ENCODE measurements around the gene DNAJC6. TPM values are rescaled to one million over a fixed set of nuclear protein-coding genes. Genes with fewer than 3 reads are reported as not detected.

Gene DNAJC6
- total RNA-seq, 1 donor from 2014 or later = 21.9 TPM

DNA sequence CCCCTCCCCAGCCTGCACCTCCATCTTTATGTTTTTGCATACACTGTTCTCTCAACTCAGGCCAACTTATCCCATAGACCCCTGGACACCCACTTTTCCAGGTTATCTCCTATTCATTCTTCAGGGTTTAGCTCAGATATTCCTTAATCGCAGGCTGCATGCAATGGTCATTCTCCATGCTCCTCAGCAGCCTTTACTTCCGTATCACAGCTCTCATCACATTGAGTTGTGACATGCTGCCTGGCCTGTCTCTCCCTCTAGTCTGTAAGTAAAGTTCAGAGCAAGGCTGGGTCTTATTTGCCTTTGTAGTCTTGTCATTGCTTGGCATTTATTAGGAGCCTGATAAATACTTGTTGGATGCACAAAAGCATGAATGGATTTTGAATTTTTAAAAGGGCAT lies 6.9 kb downstream of the DNAJC6 start:
- Histone ChIP-seq H3K9ac (no peak overlapping the region), H3K79me2 (ENCODE audit: low read depth) (no peaks in the 10 kb centered on the region), H3K27ac (no peak overlapping the region), H4K20me1 (ENCODE audit: low read depth) (no peaks in the 10 kb centered on the region), H2AFZ (replicated peaks) (no peak overlapping the region), H3K36me3 (no peaks in the 10 kb centered on the region), H3K27me3 (no peaks in the 10 kb centered on the region), H3F3A (ENCODE audit: low read depth) (no peaks in the 10 kb centered on the region), H3K9me3 (ENCODE audit: low read depth) (no peaks in the 10 kb centered on the region), H3K4me1 (no peaks in the 10 kb centered on the region), H3K4me3 (no peak overlapping the region), H3K4me2 (no peak overlapping the region)
- no peak for DNase-seq (ENCODE audit: low spot score)
- no peaks in the 10 kb centered on the region for H3K36me3 Mint-ChIP-seq
- TF ChIP-seq, protein P1, sequence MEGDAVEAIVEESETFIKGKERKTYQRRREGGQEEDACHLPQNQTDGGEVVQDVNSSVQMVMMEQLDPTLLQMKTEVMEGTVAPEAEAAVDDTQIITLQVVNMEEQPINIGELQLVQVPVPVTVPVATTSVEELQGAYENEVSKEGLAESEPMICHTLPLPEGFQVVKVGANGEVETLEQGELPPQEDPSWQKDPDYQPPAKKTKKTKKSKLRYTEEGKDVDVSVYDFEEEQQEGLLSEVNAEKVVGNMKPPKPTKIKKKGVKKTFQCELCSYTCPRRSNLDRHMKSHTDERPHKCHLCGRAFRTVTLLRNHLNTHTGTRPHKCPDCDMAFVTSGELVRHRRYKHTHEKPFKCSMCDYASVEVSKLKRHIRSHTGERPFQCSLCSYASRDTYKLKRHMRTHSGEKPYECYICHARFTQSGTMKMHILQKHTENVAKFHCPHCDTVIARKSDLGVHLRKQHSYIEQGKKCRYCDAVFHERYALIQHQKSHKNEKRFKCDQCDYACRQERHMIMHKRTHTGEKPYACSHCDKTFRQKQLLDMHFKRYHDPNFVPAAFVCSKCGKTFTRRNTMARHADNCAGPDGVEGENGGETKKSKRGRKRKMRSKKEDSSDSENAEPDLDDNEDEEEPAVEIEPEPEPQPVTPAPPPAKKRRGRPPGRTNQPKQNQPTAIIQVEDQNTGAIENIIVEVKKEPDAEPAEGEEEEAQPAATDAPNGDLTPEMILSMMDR (IDR thresholded peaks at IDR 0.05) = no peak
- no peak for TF ChIP-seq EZH2 (IDR thresholded peaks at IDR 0.05)
- no peak for TF ChIP-seq EZH2phosphoT487 (IDR thresholded peaks at IDR 0.05)
- no peak overlapping the region for H3K27ac Mint-ChIP-seq
- no peak overlapping the region for H3K4me3 Mint-ChIP-seq
- H3K9me3 Mint-ChIP-seq = no peaks in the 10 kb centered on the region
- H3K4me1 Mint-ChIP-seq = no peaks in the 10 kb centered on the region
- H3K27me3 Mint-ChIP-seq (ENCODE audit: insufficient read depth, low read depth) = no peaks in the 10 kb centered on the region

DNA sequence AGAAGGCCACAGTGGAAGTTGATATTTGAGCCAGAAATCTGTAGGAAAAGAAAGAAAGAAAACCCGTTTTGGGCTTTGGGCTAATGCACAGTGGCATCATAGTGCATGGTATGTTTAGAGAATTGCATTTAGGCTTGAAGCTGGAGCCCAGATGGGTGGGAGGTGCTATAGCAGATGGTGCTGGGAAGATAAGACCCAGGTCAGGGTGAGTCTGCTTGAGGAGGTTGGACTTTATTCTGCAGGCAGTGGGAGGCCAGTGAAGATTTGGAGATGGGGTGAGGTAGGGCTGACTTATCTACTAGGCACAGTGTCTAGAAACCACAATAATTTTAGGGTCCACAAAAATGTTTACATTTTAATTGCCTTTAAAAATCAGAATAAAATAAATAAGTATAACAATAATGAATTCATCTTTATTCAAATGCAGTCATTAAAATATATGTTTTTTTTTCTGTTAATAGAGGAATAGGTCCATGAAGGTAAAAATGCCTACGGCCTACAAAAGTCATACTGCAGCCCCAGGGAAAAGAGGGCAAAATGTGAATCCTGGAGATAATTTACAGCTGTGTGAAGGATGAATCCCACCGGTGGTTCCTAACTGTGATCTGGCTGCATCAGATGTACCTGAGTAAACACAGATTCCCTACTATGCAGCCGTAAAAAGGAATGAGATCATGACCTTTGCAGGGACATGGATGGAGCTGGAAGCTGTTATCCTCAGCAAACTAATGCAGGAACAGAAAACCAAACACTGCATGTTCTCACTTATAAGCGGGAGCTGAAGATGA lies 8.7 kb downstream of the DNAJC6 start:
- H3K4me1 Mint-ChIP-seq = no peaks in the 10 kb centered on the region
- Histone ChIP-seq H3K27me3 (no peaks in the 10 kb centered on the region), H3F3A (ENCODE audit: low read depth) (no peaks in the 10 kb centered on the region), H3K4me1 (no peaks in the 10 kb centered on the region), H3K36me3 (no peaks in the 10 kb centered on the region), H3K9ac (no peak overlapping the region), H2AFZ (replicated peaks) (no peak overlapping the region), H3K79me2 (ENCODE audit: low read depth) (no peaks in the 10 kb centered on the region), H3K4me2 (no peak overlapping the region), H3K4me3 (no peak overlapping the region), H3K9me3 (ENCODE audit: low read depth) (no peaks in the 10 kb centered on the region), H3K27ac (no peak overlapping the region), H4K20me1 (ENCODE audit: low read depth) (no peaks in the 10 kb centered on the region)
- no peak for TF ChIP-seq EZH2 (IDR thresholded peaks at IDR 0.05)
- no peak for TF ChIP-seq EZH2phosphoT487 (IDR thresholded peaks at IDR 0.05)
- TF ChIP-seq, protein P1 (IDR thresholded peaks at IDR 0.05) = no peak
- no peaks in the 10 kb centered on the region for H3K36me3 Mint-ChIP-seq
- no peak overlapping the region for H3K4me3 Mint-ChIP-seq
- no peaks in the 10 kb centered on the region for H3K9me3 Mint-ChIP-seq
- no peak for DNase-seq (ENCODE audit: low spot score)
- H3K27ac Mint-ChIP-seq = no peak overlapping the region
- H3K27me3 Mint-ChIP-seq (ENCODE audit: insufficient read depth, low read depth) = no peaks in the 10 kb centered on the region

DNA sequence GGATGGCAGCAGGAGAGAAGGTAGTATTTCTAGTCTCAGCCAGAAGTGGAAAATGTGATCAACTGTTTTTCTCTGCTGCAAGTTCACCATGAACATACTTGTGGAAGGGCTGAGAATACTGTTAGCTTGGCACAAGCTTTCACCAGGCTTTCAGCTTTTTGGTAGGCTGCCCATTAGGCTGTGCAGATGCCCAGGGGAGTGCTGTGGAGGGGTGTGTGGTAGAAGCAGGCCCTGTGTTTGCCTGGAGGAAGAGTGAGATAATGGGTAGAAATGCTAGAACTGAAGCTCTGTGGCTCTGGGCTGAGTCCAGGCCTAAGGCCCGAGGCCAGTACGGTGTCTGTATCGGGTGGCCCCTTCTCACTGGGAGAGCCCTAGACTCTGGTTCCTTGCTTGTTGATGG lies 9.8 kb downstream of the DNAJC6 start:
- Mint-ChIP-seq H3K27ac (no peak overlapping the region), H3K9me3 (no peaks in the 10 kb centered on the region), H3K4me3 (no peak overlapping the region), H3K36me3 (no peaks in the 10 kb centered on the region), H3K27me3 (ENCODE audit: insufficient read depth, low read depth) (no peaks in the 10 kb centered on the region), H3K4me1 (no peaks in the 10 kb centered on the region)
- TF ChIP-seq, protein P1 (IDR thresholded peaks at IDR 0.05) = no peak
- TF ChIP-seq EZH2 (IDR thresholded peaks at IDR 0.05) = no peak
- TF ChIP-seq EZH2phosphoT487 (IDR thresholded peaks at IDR 0.05) = no peak
- no peak overlapping the region for H3K9ac ChIP-seq
- H3F3A ChIP-seq (ENCODE audit: low read depth) = no peaks in the 10 kb centered on the region
- no peaks in the 10 kb centered on the region for H3K36me3 ChIP-seq
- H3K4me1 ChIP-seq = no peaks in the 10 kb centered on the region
- no peaks in the 10 kb centered on the region for H4K20me1 ChIP-seq (ENCODE audit: low read depth)
- H3K27me3 ChIP-seq = no peaks in the 10 kb centered on the region
- H3K9me3 ChIP-seq (ENCODE audit: low read depth) = no peaks in the 10 kb centered on the region
- H2AFZ ChIP-seq (replicated peaks) = no peak overlapping the region
- H3K27ac ChIP-seq = no peak overlapping the region
- no peak overlapping the region for H3K4me3 ChIP-seq
- DNase-seq (ENCODE audit: low spot score) = no peak
- H3K4me2 ChIP-seq = no peak overlapping the region
- H3K79me2 ChIP-seq (ENCODE audit: low read depth) = no peaks in the 10 kb centered on the region

Measured in neural progenitor cell (in vitro differentiated cells).